GM23338 (cell line): Measurements from ENCODE around the gene CDCA5. TPM values are rescaled to one million over a fixed set of nuclear protein-coding genes. Genes with fewer than 3 reads are reported as not detected.

Experiments used
- ATAC-seq: fragments of 200-7000 bp; cut with Tn5 transposase; 3 replicates; pipeline ENCODE4 v1.9.1; 2020
- DNase-seq: peaks from one replicate; pipeline ENCODE4 v3.0.0-alpha.2; 2015; ENCODE audit warnings: low spot score
- H2AFZ ChIP-seq: fragments of 200-600 bp; sonication (generic); 2 replicates; pipeline ENCODE4 v1.8.0; 2016; ENCODE audit warnings: antibody characterized with exemption, mild to moderate bottlenecking, moderate library complexity
- H3F3A ChIP-seq: fragments of 200-600 bp; sonication (generic); replicated peaks from 2 replicates; pipeline ENCODE4 v1.8.0; 2017; ENCODE audit warnings: antibody characterized with exemption, mixed run types, low read depth
- H3K27ac ChIP-seq: fragments of 200-600 bp; sonication (generic); 2 replicates; pipeline ENCODE4 v1.6.1; 2016; ENCODE audit warnings: low read depth
- H3K27me3 ChIP-seq: fragments of 200-600 bp; sonication (generic); 2 replicates; pipeline ENCODE4 v1.8.0; 2016; ENCODE audit warnings: mild to moderate bottlenecking, mixed run types, moderate library complexity; ENCODE audit not compliant: insufficient read depth
- H3K36me3 ChIP-seq: fragments of 200-600 bp; sonication (generic); 2 replicates; pipeline ENCODE4 v1.8.0; 2016; ENCODE audit warnings: mild to moderate bottlenecking; ENCODE audit not compliant: insufficient read depth
- H3K4me1 ChIP-seq: fragments of 200-600 bp; sonication (generic); 2 replicates; pipeline ENCODE4 v1.8.0; 2016; ENCODE audit warnings: mild to moderate bottlenecking, moderate library complexity; ENCODE audit not compliant: insufficient read depth
- H3K4me2 ChIP-seq: fragments of 200-600 bp; sonication (generic); 2 replicates; pipeline ENCODE4 v1.7.1; 2017; ENCODE audit warnings: mixed run types
- H3K4me3 ChIP-seq: fragments of 200-600 bp; sonication (generic); 2 replicates; pipeline ENCODE4 v1.6.1; 2016; ENCODE audit warnings: mixed run types
- H3K79me2 ChIP-seq: fragments of 200-600 bp; sonication (generic); replicated peaks from 2 replicates; pipeline ENCODE4 v1.8.0; 2017; ENCODE audit warnings: mild to moderate bottlenecking; ENCODE audit not compliant: insufficient read depth
- H3K9me2 ChIP-seq: fragments of 200-600 bp; sonication (generic); 2 replicates; pipeline ENCODE4 v1.8.0; 2017; ENCODE audit not compliant: insufficient read depth
- H4K20me1 ChIP-seq: fragments of 200-600 bp; sonication (generic); replicated peaks from 2 replicates; pipeline ENCODE4 v1.8.0; 2017; ENCODE audit warnings: mild to moderate bottlenecking; ENCODE audit not compliant: insufficient read depth
- H3K27ac Mint-ChIP-seq: 2 replicates; pipeline ENCODE4 v1.8.0; 2020; ENCODE audit warnings: inconsistent platforms, mild to moderate bottlenecking, moderate library complexity, mixed read lengths
- H3K27me3 Mint-ChIP-seq: 3 replicates; pipeline ENCODE4 v1.8.0; 2022; ENCODE audit warnings: low read depth, mild to moderate bottlenecking, moderate library complexity, mixed read lengths, inconsistent platforms; ENCODE audit not compliant: insufficient read depth, poor library complexity
- H3K36me3 Mint-ChIP-seq: 3 replicates; pipeline ENCODE4 v1.8.0; 2021; ENCODE audit warnings: low read depth, mild to moderate bottlenecking, inconsistent platforms, moderate library complexity, mixed read lengths
- H3K4me1 Mint-ChIP-seq: 3 replicates; pipeline ENCODE4 v1.8.0; 2020; ENCODE audit warnings: mild to moderate bottlenecking, inconsistent platforms, mixed read lengths
- H3K4me3 Mint-ChIP-seq: 3 replicates; pipeline ENCODE4 v1.8.0; 2021; ENCODE audit warnings: moderate library complexity, mild to moderate bottlenecking, inconsistent platforms, mixed read lengths
- H3K9me3 Mint-ChIP-seq: 3 replicates; pipeline ENCODE4 v1.8.0; 2020; ENCODE audit warnings: moderate library complexity, mild to moderate bottlenecking, inconsistent platforms, mixed read lengths
- CREB1 ChIP-seq: fragments of 250-450 bp; sonication (Bioruptor Pico); IDR thresholded peaks from 2 replicates; pipeline ENCODE4 v1.5.0; 2020; ENCODE audit warnings: low read depth, mild to moderate bottlenecking, moderate library complexity
- CTCF ChIP-seq, 2 experiments: fragments of 200-600 bp in 1 of 2; sonication (generic) in 1 of 2; conservative IDR thresholded peaks; 2 replicates each; pipeline versions ENCODE4 v1.5.1 to v1.6.1; 2016 to 2017; ENCODE audit warnings: antibody characterized with exemption in 2 of 2, low read depth in 2 of 2, mild to moderate bottlenecking in 2 of 2, moderate library complexity in 1 of 2
- EZH2 ChIP-seq: fragments of 200-600 bp; sonication (generic); IDR thresholded peaks from one replicate; pipeline ENCODE4 v1.8.0; 2017; ENCODE audit warnings: antibody characterized with exemption, mild to moderate bottlenecking, low read depth; ENCODE audit not compliant: unreplicated experiment
- JUNB ChIP-seq: IDR thresholded peaks from one replicate; pipeline ENCODE4 v1.6.1; 2016; ENCODE audit warnings: antibody characterized with exemption; ENCODE audit not compliant: unreplicated experiment
- POLR2AphosphoS5 ChIP-seq: IDR thresholded peaks from 2 replicates; pipeline ENCODE4 v1.6.1; 2016; ENCODE audit warnings: antibody characterized with exemption, low read depth
- STAT1 ChIP-seq: IDR thresholded peaks from one replicate; pipeline ENCODE4 v1.6.1; 2016; ENCODE audit warnings: antibody characterized with exemption; ENCODE audit not compliant: unreplicated experiment
- ZNF462 ChIP-seq: fragments of 250-450 bp; sonication (Bioruptor Pico); IDR thresholded peaks from 2 replicates; pipeline ENCODE4 v1.5.0; 2020; ENCODE audit warnings: mild to moderate bottlenecking, moderate library complexity
- polyA plus RNA-seq: library from polyadenylated mRNA; unstranded; fragments of >200 nt; fragmentation: Nextera tagmentation; extraction: Ambion mirVana; gene quantifications from 2 replicates; pipeline ENCODE4 v1.2.1, GENCODE V29; 2016
- total RNA-seq: library from RNA; depleted of rRNA; stranded (reverse); fragments of >200 nt; shearing (Covaris generic); gene quantifications from 2 replicates; pipeline ENCODE4 v1.2.3, GENCODE V29; 2014

The CDCA5 gene
- total and polyA plus RNA-seq, 2 experiments from 2014 or later = 53.3 to 70.9 TPM

- Histone ChIP-seq H2AFZ (no peak within 1 kb of the TSS), H3K9me2 (no peaks in the 10 kb centered on the region), H3K27me3 (no peaks in the 10 kb centered on the region), H3K79me2 (peaks cover 8% of the 10 kb centered on the region; the same call in 1 of the 2 replicates), H3K36me3 (no peaks in the 10 kb centered on the region), H3K4me3 (peak within 1 kb of the TSS; percentile 99), H3K27ac (peak within 1 kb of the TSS; percentile 90), H3K4me1 (peaks cover 13% of the 10 kb centered on the region), H3F3A (peaks cover 13% of the 10 kb centered on the region), H3K4me2 (peak within 1 kb of the TSS; percentile 99), H4K20me1 (peaks cover 5% of the 10 kb centered on the region; the same call in 1 of the 2 replicates)
- Mint-ChIP-seq H3K4me3 (peak within 1 kb of the TSS; percentile 96), H3K27me3 (peaks cover 39% of the 10 kb centered on the region), H3K4me1 (peaks cover 25% of the 10 kb centered on the region), H3K27ac (peak within 1 kb of the TSS; percentile 94), H3K9me3 (peaks cover 2% of the 10 kb centered on the region; the same call in 2 of the 3 replicates), H3K36me3 (peaks cover 24% of the 10 kb centered on the region; the same call in 2 of the 3 replicates)
- ATAC-seq (peak; percentile 73), DNase-seq (peak; percentile 99)
- TF ChIP-seq JUNB (no peak), EZH2 (no peak), POLR2AphosphoS5 (peak; percentile 96), CREB1 (no peak)
Measured at GRCh38 chr11:65111744-65112545, 28.1 kb upstream of the CDCA5 start, which contains the start of gene TM7SF2. TM7SF2 (plus strand) TSS chr11:65111872; CDS start chr11:65112016, 144 bp downstream.

- peak overlapping the region; percentile 96 for H3K4me3 Mint-ChIP-seq
- H3K36me3 Mint-ChIP-seq = peaks cover 22% of the 10 kb centered on the region; the same call in 2 of the 3 replicates
- H3K27me3 Mint-ChIP-seq = peaks cover 34% of the 10 kb centered on the region
- peaks cover 25% of the 10 kb centered on the region for H3K4me1 Mint-ChIP-seq
- Histone ChIP-seq H3K27ac (no peak overlapping the region), H3K79me2 (peaks cover 4% of the 10 kb centered on the region; the same call in 1 of the 2 replicates), H3K9me2 (no peaks in the 10 kb centered on the region), H3K4me3 (peak overlapping the region; percentile 99), H3K4me2 (peak overlapping the region; percentile 99), H3K27me3 (no peaks in the 10 kb centered on the region), H2AFZ (no peak overlapping the region), H3K4me1 (peaks cover 13% of the 10 kb centered on the region), H4K20me1 (peaks cover 5% of the 10 kb centered on the region; the same call in 1 of the 2 replicates), H3F3A (peaks cover 12% of the 10 kb centered on the region), H3K36me3 (no peaks in the 10 kb centered on the region)
- no peak overlapping the region; the same call in 1 of the 2 replicates for H3K27ac Mint-ChIP-seq
- no peak for DNase-seq
- H3K9me3 Mint-ChIP-seq = peaks cover 2% of the 10 kb centered on the region; the same call in 2 of the 3 replicates
- no peak for ATAC-seq
- TF ChIP-seq ZNF462 (CRISPR knock-in tag) = no peak
- 0 out of 4 replicates have a peak, but pooled peaks of 1 of the 2 experiments have one; percentile 0 for TF ChIP-seq CTCF (conservative IDR thresholded peaks at IDR 0.05; ENCODE audit: low read depth in 2 of 2)
- no peak for TF ChIP-seq EZH2
- no peak for TF ChIP-seq STAT1
- no peak for TF ChIP-seq CREB1
Measured at GRCh38 chr11:65111159-65111743, 27.4 kb upstream of the CDCA5 start.
